Kidney glomerular epithelial cell (primary cell): ENCODE data around the gene AHDC1.

Experiments used
- DNase-seq: peaks from one replicate; lab custom pipeline; 2025; lab: John Stamatoyannopoulos, UW

Gene AHDC1

GRCh38 chr1:27597516-27598294 is 6.2 kb downstream of the AHDC1 start:
- DNase-seq = no peak

- no peak for DNase-seq
Measured at GRCh38 chr1:27596986-27597385, 7.0 kb downstream of the AHDC1 start.

GRCh38 chr1:27596261-27596660 is 7.7 kb downstream of the AHDC1 start:
- DNase-seq = no peak

- no peak for DNase-seq
Measured at GRCh38 chr1:27595597-27595996, 8.3 kb downstream of the AHDC1 start.

GRCh38 chr1:27594564-27595510 is 9.1 kb downstream of the AHDC1 start:
- peak; percentile 65 for DNase-seq

GRCh38 chr1:27593678-27594563 is 10.0 kb downstream of the AHDC1 start:
- DNase-seq = no peak

- no peak for DNase-seq
Measured at GRCh38 chr1:27592931-27593677, 10.8 kb downstream of the AHDC1 start.

GRCh38 chr1:27592232-27592930 is 11.6 kb downstream of the AHDC1 start:
- no peak for DNase-seq

- no peak for DNase-seq
Measured at GRCh38 chr1:27591622-27592021, 12.3 kb downstream of the AHDC1 start.

GRCh38 chr1:27590917-27591508 is 12.9 kb downstream of the AHDC1 start:
- DNase-seq = no peak

- no peak for DNase-seq
Measured at GRCh38 chr1:27589841-27590426, 14.0 kb downstream of the AHDC1 start.

GRCh38 chr1:27589441-27589840 is 14.5 kb downstream of the AHDC1 start:
- no peak for DNase-seq

- DNase-seq = no peak
Measured at GRCh38 chr1:27588256-27589232, 15.4 kb downstream of the AHDC1 start.

GRCh38 chr1:27585684-27586083 is 18.3 kb downstream of the AHDC1 start:
- DNase-seq = no peak

- DNase-seq = no peak
Measured at GRCh38 chr1:27584453-27584852, 19.5 kb downstream of the AHDC1 start.

- no peak for DNase-seq
Measured at GRCh38 chr1:27583479-27583878, 20.5 kb downstream of the AHDC1 start.

- DNase-seq = no peak
Measured at GRCh38 chr1:27581823-27582243, 22.1 kb downstream of the AHDC1 start.

GRCh38 chr1:27577504-27578188 is 26.3 kb downstream of the AHDC1 start:
- no peak for DNase-seq
